Endothelial cell of umbilical vein (primary cell): ENCODE measurements around the gene SLC25A33.

Experiments used
- CTCF ChIP-seq, 2 donors: IDR thresholded peaks; 1 replicate in 1 of 2; 2 replicates in 1 of 2; pipeline ENCODE4 v1.5.1; 2011; ENCODE audit warnings: low read length in 2 of 2, mild to moderate bottlenecking in 2 of 2, moderate library complexity in 2 of 2, control low read depth in 1 of 2, inconsistent platforms in 1 of 2, low read depth in 1 of 2; ENCODE audit not compliant: insufficient read depth in 1 of 2; ENCODE audit errors: extremely low read depth in 1 of 2
- EZH2 ChIP-seq: IDR thresholded peaks from 2 replicates; pipeline ENCODE4 v1.6.1; 2012; ENCODE audit warnings: borderline replicate concordance, low read depth, mild to moderate bottlenecking, moderate library complexity, low read length, inconsistent platforms; ENCODE audit not compliant: severe bottlenecking
- JUN ChIP-seq: IDR thresholded peaks from 2 replicates; pipeline ENCODE4 v1.6.1; 2011; ENCODE audit warnings: borderline replicate concordance, low read depth; ENCODE audit not compliant: insufficient read length, insufficient read depth
- MAX ChIP-seq: IDR thresholded peaks from 2 replicates; pipeline ENCODE4 v1.6.1; 2011; ENCODE audit not compliant: insufficient read depth, insufficient read length
- MYC ChIP-seq: IDR thresholded peaks from one replicate; pipeline ENCODE4 v1.6.1; 2011; ENCODE audit warnings: mild to moderate bottlenecking, low read depth, low read length
- POLR2A ChIP-seq: IDR thresholded peaks from 2 replicates; pipeline ENCODE4 v1.6.1; 2012; ENCODE audit warnings: low read depth, mild to moderate bottlenecking, control low read depth, low read length
- POLR2AphosphoS5 ChIP-seq: IDR thresholded peaks from 2 replicates; pipeline ENCODE4 v1.6.1; 2012; ENCODE audit warnings: low read depth, mild to moderate bottlenecking, control low read depth, low read length, moderate library complexity; ENCODE audit not compliant: insufficient read depth

- TF ChIP-seq EZH2 (no peak), MYC (no peak), CTCF (IDR thresholded peaks at IDR 0.05; ENCODE audit: extremely low read depth in 1 of 2, insufficient read depth in 1 of 2, low read depth in 1 of 2, low read length in 2 of 2) (no peak), POLR2A (no peak), POLR2AphosphoS5 (no peak), MAX (no peak), JUN (no peak)
Measured at GRCh38 chr1:9624081-9624480, 84.8 kb downstream of the SLC25A33 start.
